SHP77 (cell line): ENCODE results near the gene TIMP4.

Experiments used
- DNase-seq, 2 experiments: peaks; one replicate each; lab custom pipeline; 2025; lab: John Stamatoyannopoulos, UW

Gene TIMP4

GRCh38 chr3:12158387-12159226 is at the start of gene TIMP4:
TIMP4 (minus strand) TSS chr3:12158912; CDS start chr3:12158840, 72 bp downstream.
- DNase-seq = no peak

- DNase-seq = no peak
Observed at GRCh38 chr3:12205171-12205570, 46.5 kb upstream of the TIMP4 start.

- DNase-seq = no peak
Observed at GRCh38 chr3:12201813-12202212, 43.1 kb upstream of the TIMP4 start.

- no peak for DNase-seq
Observed at GRCh38 chr3:12198301-12198700, 39.6 kb upstream of the TIMP4 start.

- DNase-seq = no peak
Observed at GRCh38 chr3:12197475-12197874, 38.8 kb upstream of the TIMP4 start.

GRCh38 chr3:12196684-12197083 is 38.0 kb upstream of the TIMP4 start:
- no peak for DNase-seq

GRCh38 chr3:12195231-12195630 is 36.5 kb upstream of the TIMP4 start:
- DNase-seq = no peak

GRCh38 chr3:12194669-12195161 is 36.0 kb upstream of the TIMP4 start:
- DNase-seq = no peak

- no peak for DNase-seq
Observed at GRCh38 chr3:12194209-12194608, 35.5 kb upstream of the TIMP4 start.

GRCh38 chr3:12193485-12194165 is 34.9 kb upstream of the TIMP4 start:
- no peak for DNase-seq

GRCh38 chr3:12192655-12193484 is 34.2 kb upstream of the TIMP4 start:
- DNase-seq = no peak

- no peak for DNase-seq
Observed at GRCh38 chr3:12192173-12192572, 33.5 kb upstream of the TIMP4 start.

- no peak for DNase-seq
Observed at GRCh38 chr3:12191559-12191958, 32.8 kb upstream of the TIMP4 start.

- no peak for DNase-seq
Observed at GRCh38 chr3:12190832-12191231, 32.1 kb upstream of the TIMP4 start.

GRCh38 chr3:12190221-12190807 is 31.6 kb upstream of the TIMP4 start:
- DNase-seq = no peak

- no peak for DNase-seq
Observed at GRCh38 chr3:12188681-12189287, 30.1 kb upstream of the TIMP4 start.

- no peak for DNase-seq
Observed at GRCh38 chr3:12188328-12188648, 29.6 kb upstream of the TIMP4 start.

- no peak for DNase-seq
Observed at GRCh38 chr3:12187448-12188327, 29.0 kb upstream of the TIMP4 start.

GRCh38 chr3:12186515-12187286 is 28.0 kb upstream of the TIMP4 start:
- DNase-seq = no peak

GRCh38 chr3:12186046-12186445 is 27.3 kb upstream of the TIMP4 start:
- no peak for DNase-seq
